Measurements from ENCODE around the gene RRM2.
A peak's percentile ranks its signal among the peaks of the same experiment; 100 is the strongest.

The RRM2 gene

GRCh38 chr2:10129490-10129889 lies 7.0 kb downstream of the RRM2 start:
- TF ChIP-seq EZH2 (IDR thresholded peaks at IDR 0.05; ENCODE audit: borderline replicate concordance, low read depth, low read length, severe bottlenecking): no peak
- no peak for TF ChIP-seq CTCF (IDR thresholded peaks at IDR 0.05; ENCODE audit: borderline replicate concordance, extremely low read depth, low read length, poor library complexity, severe bottlenecking)
- Histone ChIP-seq H3K27ac (ENCODE audit: low read length) (peak overlapping the region; percentile 28; the same call in 1 of the 2 replicates), H3K36me3 (ENCODE audit: insufficient read depth, low read length) (peaks cover 97% of the 10 kb centered on the region), H3K27me3 (ENCODE audit: insufficient read depth, low read length, poor library complexity) (no peaks in the 10 kb centered on the region), H3K4me1 (ENCODE audit: insufficient read depth, low read length) (peaks cover 72% of the 10 kb centered on the region), H3K4me3 (ENCODE audit: low read depth in 1 of 2, low read length in 2 of 2) (peak overlapping the region in 1 of 2 experiments; percentile 96; a peak in 2 of 4 replicates), H3K9ac (ENCODE audit: low read depth, low read length) (peak overlapping the region; percentile 28), H2AFZ (ENCODE audit: low read depth, low read length) (no peak overlapping the region), H3K4me2 (ENCODE audit: insufficient read depth, low read length) (peak overlapping the region; percentile 70), H3K79me2 (ENCODE audit: insufficient read depth, low read length) (peaks cover 98% of the 10 kb centered on the region), H4K20me1 (ENCODE audit: insufficient read depth, low read length) (peaks cover 91% of the 10 kb centered on the region), H3K9me3 (ENCODE audit: insufficient read depth, low read length, severe bottlenecking) (no peaks in the 10 kb centered on the region)
- DNase-seq (no peak), ATAC-seq (ENCODE audit: insufficient read depth, low read depth) (no peak)

GRCh38 chr2:10132043-10132575 lies 9.6 kb downstream of the RRM2 start:
- peaks cover 97% of the 10 kb centered on the region for H3K36me3 ChIP-seq (ENCODE audit: insufficient read depth, low read length)
- ATAC-seq (ENCODE audit: insufficient read depth, low read depth): no peak; the same call in 2 of the 3 replicates
- no peaks in the 10 kb centered on the region for H3K27me3 ChIP-seq (ENCODE audit: insufficient read depth, low read length, poor library complexity)

GRCh38 chr2:10132596-10132995 lies 10.1 kb downstream of the RRM2 start:
- peaks cover 52% of the 10 kb centered on the region for H3K4me1 ChIP-seq (ENCODE audit: insufficient read depth, low read length)
- no peaks in the 10 kb centered on the region for H3K9me3 ChIP-seq (ENCODE audit: insufficient read depth, low read length, severe bottlenecking)
- ATAC-seq (ENCODE audit: insufficient read depth, low read depth) (0 out of 3 replicates have a peak, but pooled peaks have one; percentile 2), DNase-seq (no peak)
- H3K36me3 ChIP-seq (ENCODE audit: insufficient read depth, low read length): peaks cover 97% of the 10 kb centered on the region
- H3K9ac ChIP-seq (ENCODE audit: low read depth, low read length): no peak overlapping the region
- H3K79me2 ChIP-seq (ENCODE audit: insufficient read depth, low read length): peaks cover 97% of the 10 kb centered on the region
- peak overlapping the region; percentile 28; the same call in 1 of the 2 replicates for H3K4me2 ChIP-seq (ENCODE audit: insufficient read depth, low read length)
- no peak for TF ChIP-seq CTCF (IDR thresholded peaks at IDR 0.05; ENCODE audit: borderline replicate concordance, extremely low read depth, low read length, poor library complexity, severe bottlenecking)
- TF ChIP-seq EZH2 (IDR thresholded peaks at IDR 0.05; ENCODE audit: borderline replicate concordance, low read depth, low read length, severe bottlenecking): no peak
- H3K4me3 ChIP-seq (ENCODE audit: low read depth in 1 of 2, low read length in 2 of 2): no peak overlapping the region
- no peaks in the 10 kb centered on the region for H3K27me3 ChIP-seq (ENCODE audit: insufficient read depth, low read length, poor library complexity)
- H2AFZ ChIP-seq (ENCODE audit: low read depth, low read length): no peak overlapping the region
- H4K20me1 ChIP-seq (ENCODE audit: insufficient read depth, low read length): peaks cover 88% of the 10 kb centered on the region
- H3K27ac ChIP-seq (ENCODE audit: low read length): no peak overlapping the region

More at GRCh38 chr2:10132043-10132575, 9.6 kb downstream of the RRM2 start:
- H3K27ac ChIP-seq (ENCODE audit: low read length): no peak overlapping the region
- DNase-seq: no peak
- peaks cover 97% of the 10 kb centered on the region for H3K79me2 ChIP-seq (ENCODE audit: insufficient read depth, low read length)
- H3K9me3 ChIP-seq (ENCODE audit: insufficient read depth, low read length, severe bottlenecking): no peaks in the 10 kb centered on the region
- peak overlapping the region; percentile 28; the same call in 1 of the 2 replicates for H3K4me2 ChIP-seq (ENCODE audit: insufficient read depth, low read length)
- TF ChIP-seq CTCF (IDR thresholded peaks at IDR 0.05; ENCODE audit: borderline replicate concordance, extremely low read depth, low read length, poor library complexity, severe bottlenecking) (no peak), EZH2 (IDR thresholded peaks at IDR 0.05; ENCODE audit: borderline replicate concordance, low read depth, low read length, severe bottlenecking) (no peak)
- no peak overlapping the region for H3K4me3 ChIP-seq (ENCODE audit: low read depth in 1 of 2, low read length in 2 of 2)
- H4K20me1 ChIP-seq (ENCODE audit: insufficient read depth, low read length): peaks cover 88% of the 10 kb centered on the region
- no peak overlapping the region for H3K9ac ChIP-seq (ENCODE audit: low read depth, low read length)
- peaks cover 52% of the 10 kb centered on the region for H3K4me1 ChIP-seq (ENCODE audit: insufficient read depth, low read length)
- no peak overlapping the region for H2AFZ ChIP-seq (ENCODE audit: low read depth, low read length)
